GM10248 (cell line): ENCODE results near the gene CCER1.

Experiments
- CTCF ChIA-PET: fragments of 300-600 bp; sonication (Branson Sonifier 250); formaldehyde crosslinking; extraction: SDS; loops from one replicate; lab custom pipeline; 2021; ENCODE audit warnings: antibody characterized with exemption; lab: Yijun Ruan, JAX
- POLR2A ChIA-PET: fragments of 350-650 bp; sonication (Branson Sonifier 250); formaldehyde crosslinking; extraction: SDS; loops from one replicate; lab custom pipeline; 2020; ENCODE audit warnings: antibody characterized with exemption; lab: Yijun Ruan, JAX
- DNase-seq: peaks from one replicate; pipeline ENCODE4 v3.0.0; 2012; ENCODE audit errors: extremely low spot score
- TF ChIP-seq, protein P1 (sequence below): IDR thresholded peaks from 2 replicates; pipeline ENCODE4 v1.5.1; 2012; ENCODE audit warnings: mild to moderate bottlenecking, low read depth; ENCODE audit errors: extremely low read depth, missing control alignments, control extremely low read depth

CCER1 gene

DNA sequence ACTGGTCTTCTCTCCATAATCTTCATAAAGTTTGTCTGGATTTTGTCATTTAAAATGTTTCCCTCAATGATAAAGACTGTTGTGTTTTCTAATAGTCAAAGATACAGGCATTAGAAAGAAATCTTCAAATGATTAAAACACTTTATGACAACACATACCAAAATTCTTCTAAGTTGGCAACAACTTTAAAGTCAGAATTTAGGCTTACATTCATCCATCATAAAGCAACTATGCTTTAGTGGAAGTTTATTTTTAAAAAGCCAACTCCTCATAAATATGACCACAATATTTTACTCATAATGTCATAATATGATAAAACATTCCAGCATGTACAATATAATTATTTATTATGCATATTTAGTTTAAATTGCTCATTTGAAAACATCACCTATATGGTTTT is 17.2 kb upstream of the CCER1 start:
- POLR2A ChIA-PET: no interaction called here
- DNase-seq: no peak
- CTCF ChIA-PET: no interaction called here
- TF ChIP-seq, protein P1, sequence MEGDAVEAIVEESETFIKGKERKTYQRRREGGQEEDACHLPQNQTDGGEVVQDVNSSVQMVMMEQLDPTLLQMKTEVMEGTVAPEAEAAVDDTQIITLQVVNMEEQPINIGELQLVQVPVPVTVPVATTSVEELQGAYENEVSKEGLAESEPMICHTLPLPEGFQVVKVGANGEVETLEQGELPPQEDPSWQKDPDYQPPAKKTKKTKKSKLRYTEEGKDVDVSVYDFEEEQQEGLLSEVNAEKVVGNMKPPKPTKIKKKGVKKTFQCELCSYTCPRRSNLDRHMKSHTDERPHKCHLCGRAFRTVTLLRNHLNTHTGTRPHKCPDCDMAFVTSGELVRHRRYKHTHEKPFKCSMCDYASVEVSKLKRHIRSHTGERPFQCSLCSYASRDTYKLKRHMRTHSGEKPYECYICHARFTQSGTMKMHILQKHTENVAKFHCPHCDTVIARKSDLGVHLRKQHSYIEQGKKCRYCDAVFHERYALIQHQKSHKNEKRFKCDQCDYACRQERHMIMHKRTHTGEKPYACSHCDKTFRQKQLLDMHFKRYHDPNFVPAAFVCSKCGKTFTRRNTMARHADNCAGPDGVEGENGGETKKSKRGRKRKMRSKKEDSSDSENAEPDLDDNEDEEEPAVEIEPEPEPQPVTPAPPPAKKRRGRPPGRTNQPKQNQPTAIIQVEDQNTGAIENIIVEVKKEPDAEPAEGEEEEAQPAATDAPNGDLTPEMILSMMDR: no peak

DNA sequence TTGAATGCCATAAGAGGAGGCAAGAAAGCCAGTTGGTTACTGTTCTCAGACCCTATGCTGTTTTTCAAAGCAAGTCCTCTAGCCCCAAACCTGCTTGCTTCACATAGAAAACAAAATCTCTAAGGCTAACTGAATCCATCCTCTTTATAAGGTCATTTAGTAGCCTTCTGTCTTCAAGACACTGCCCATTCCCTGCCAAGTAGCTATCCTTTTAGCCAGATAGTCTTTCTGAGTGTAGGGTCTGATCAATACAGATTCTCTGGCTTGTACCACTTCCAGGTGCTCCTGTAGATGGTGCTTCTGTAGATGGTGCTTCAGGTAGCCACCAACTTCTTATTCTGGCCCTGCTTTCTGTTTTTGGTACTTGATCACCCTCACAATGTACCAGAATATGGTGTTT is 15.9 kb upstream of the CCER1 start:
- no peak for DNase-seq
- ChIA-PET CTCF (interaction anchor here (1.0 kb wide), 1 partner anchor 385 kb away, joined by 3 read pairs; no protein-coding TSS in a partner anchor), POLR2A (no interaction called here)
- TF ChIP-seq, protein P1: no peak

DNA sequence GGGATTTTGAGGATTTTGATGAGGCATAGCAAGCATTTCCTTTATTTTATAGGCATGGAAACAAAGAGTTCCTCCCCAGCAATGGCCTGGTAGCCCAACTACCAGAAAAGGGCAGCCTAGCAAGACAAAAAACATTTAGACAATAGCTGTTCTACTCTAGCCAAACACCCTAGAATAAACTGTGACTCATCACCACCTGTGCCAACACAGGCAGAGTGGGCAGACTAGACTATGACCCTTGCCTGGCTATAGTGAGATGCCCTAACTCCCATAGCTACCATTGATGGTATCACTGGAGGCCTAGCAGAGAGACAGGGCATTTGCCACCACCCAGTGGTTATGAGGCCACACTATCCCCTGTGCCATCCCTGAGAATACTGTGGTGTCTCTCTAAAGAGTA is 15.5 kb upstream of the CCER1 start:
- DNase-seq: no peak
- TF ChIP-seq, protein P1: no peak
- CTCF ChIA-PET: interaction anchor here (1.0 to 2.7 kb wide), 4 partner anchors 25 to 386 kb away, joined by 3 to 7 read pairs (median 6); partner anchors contain the start of gene LUM
- POLR2A ChIA-PET: no interaction called here

DNA sequence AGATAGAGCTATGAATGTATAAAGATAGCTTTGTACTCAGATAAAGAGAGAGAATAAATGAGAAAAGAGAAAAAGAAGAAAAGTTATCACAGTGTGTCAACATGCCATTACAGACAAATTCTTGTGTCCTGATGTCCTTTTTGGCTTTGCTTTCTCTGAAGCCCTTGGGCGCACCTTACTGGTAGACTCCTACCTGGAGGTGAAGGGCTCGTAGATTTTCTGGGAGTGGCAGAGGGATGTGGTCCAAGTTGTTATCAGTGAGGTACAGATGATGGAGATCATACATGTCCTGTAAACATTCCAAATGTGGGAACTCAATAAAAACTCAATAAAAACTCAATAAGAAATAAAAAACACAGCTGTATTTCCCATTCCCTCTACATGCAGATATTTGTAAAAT is 14.9 kb upstream of the CCER1 start:
- no peak for DNase-seq
- POLR2A ChIA-PET: no interaction called here
- CTCF ChIA-PET: interaction anchor here (1.1 to 2.7 kb wide), 4 partner anchors 18 to 141 kb away, joined by 3 to 7 read pairs (median 6); partner anchors contain the start of gene LUM
- TF ChIP-seq, protein P1: no peak

DNA sequence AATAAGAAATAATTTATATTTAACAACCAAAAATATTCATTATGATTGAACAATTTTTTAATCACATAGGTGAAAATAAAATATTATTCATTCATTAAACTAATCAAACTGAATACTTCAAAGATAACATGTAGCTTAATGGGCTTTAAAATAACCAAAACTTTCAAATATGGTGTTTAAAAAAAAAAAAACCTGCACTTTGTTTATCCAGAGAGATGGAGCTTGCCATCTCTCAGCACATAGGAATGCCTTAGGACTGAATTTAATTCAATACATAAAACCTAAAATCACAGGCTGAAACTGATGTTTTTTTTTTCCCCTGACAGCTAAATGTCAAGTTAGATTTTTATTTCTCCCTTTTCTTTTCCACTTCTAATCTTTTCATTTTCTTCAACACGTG is 14.4 kb upstream of the CCER1 start:
- TF ChIP-seq, protein P1: no peak
- ChIA-PET POLR2A (no interaction called here), CTCF (interaction anchor here (1.1 to 2.7 kb wide), 4 partner anchors 18 to 142 kb away, joined by 3 to 7 read pairs (median 6); partner anchors contain the start of gene LUM)
- DNase-seq: no peak

DNA sequence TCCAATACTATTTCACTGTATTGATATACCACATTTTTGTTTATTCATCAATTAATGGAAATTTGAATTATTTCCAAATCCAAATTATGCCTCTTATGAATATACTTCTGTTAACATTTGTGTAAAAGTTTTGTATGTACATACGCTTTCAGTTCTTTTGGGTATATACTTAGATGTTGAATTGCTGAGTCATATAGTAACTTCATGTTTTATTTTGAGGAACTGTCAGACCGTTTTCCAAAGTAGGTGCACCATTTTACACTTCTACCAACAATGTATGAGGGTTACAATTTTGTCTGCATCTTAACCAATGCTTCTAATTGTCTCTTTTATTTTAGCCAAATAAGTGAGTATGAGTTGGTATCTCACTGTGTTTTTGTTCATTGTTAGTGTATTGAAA is 10.2 kb upstream of the CCER1 start:
- ChIA-PET CTCF (no interaction called here), POLR2A (no interaction called here)
- TF ChIP-seq, protein P1: no peak
- DNase-seq: no peak
